CD4-positive, alpha-beta T cell (primary cell): ENCODE data around the gene PSG7. TPM values are rescaled to one million over a fixed set of nuclear protein-coding genes. Genes with fewer than 3 reads are reported as not detected.
"Not testable (repeated sequence)": the region's sequence is repeated elsewhere in the genome, so short reads cannot be mapped to it uniquely, and the experiment has no call there.

ENCODE experiments used
- ATAC-seq: fragments of 200-7000 bp; cut with Tn5 transposase; one replicate; pipeline ENCODE4 v1.10.0; 2022; ENCODE audit warnings: mild to moderate bottlenecking; ENCODE audit not compliant: poor library complexity
- CTCF ChIA-PET: fragments of 350-600 bp; sonication (Branson Sonifier 250); formaldehyde crosslinking; loops from one replicate; lab custom pipeline; 2021; ENCODE audit warnings: antibody characterized with exemption, inconsistent platforms; lab: Charles Lee
- POLR2A ChIA-PET: fragments of 350-600 bp; sonication (Branson Sonifier 250); formaldehyde crosslinking; loops from one replicate; lab custom pipeline; 2021; ENCODE audit warnings: antibody characterized with exemption, inconsistent platforms; lab: Charles Lee
- DNase-seq, 14 experiments: peaks; one replicate each; pipeline ENCODE4 v3.0.0-alpha.2; 2013 to 2020; ENCODE audit warnings: mixed read lengths in 2 of 14
- H3K27ac ChIP-seq, 2 donors: one replicate each; pipeline versions ENCODE4 v1.5.1 to v1.7.0; 2013; ENCODE audit warnings: low read length in 2 of 2, low read depth in 1 of 2, mild to moderate bottlenecking in 1 of 2
- H3K27me3 ChIP-seq, 2 experiments: 1 replicate in 1 of 2; 2 replicates in 1 of 2; pipeline versions ENCODE4 v1.6.1 to v1.7.0; 2013; ENCODE audit warnings: low read length in 2 of 2, control low read depth in 1 of 2, mild to moderate bottlenecking in 1 of 2, moderate library complexity in 1 of 2; ENCODE audit not compliant: insufficient read depth in 2 of 2, control insufficient read depth in 1 of 2
- H3K36me3 ChIP-seq: one replicate; pipeline ENCODE4 v1.6.1; 2013; ENCODE audit warnings: low read length, control low read depth; ENCODE audit not compliant: insufficient read depth
- H3K4me1 ChIP-seq: one replicate; pipeline ENCODE4 v1.6.1; 2013; ENCODE audit warnings: low read length, control low read depth; ENCODE audit not compliant: insufficient read depth
- H3K4me3 ChIP-seq: one replicate; pipeline ENCODE4 v1.5.1; 2013; ENCODE audit warnings: mild to moderate bottlenecking, low read length, moderate library complexity
- H3K9me3 ChIP-seq, 2 experiments: 1 replicate in 1 of 2; 2 replicates in 1 of 2; pipeline versions ENCODE4 v1.6.1 to v1.7.0; 2013; ENCODE audit warnings: low read length in 2 of 2, mild to moderate bottlenecking in 2 of 2, control low read depth in 1 of 2, moderate library complexity in 1 of 2; ENCODE audit not compliant: control insufficient read depth in 1 of 2, insufficient read depth in 1 of 2
- H3K27ac Mint-ChIP-seq: one replicate; pipeline ENCODE4 v1.8.0; 2020; ENCODE audit warnings: mixed read lengths
- H3K27me3 Mint-ChIP-seq: one replicate; pipeline ENCODE4 v1.8.0; 2021; ENCODE audit warnings: mixed read lengths
- H3K36me3 Mint-ChIP-seq: one replicate; pipeline ENCODE4 v1.8.0; 2021; ENCODE audit warnings: low read depth, mixed read lengths
- H3K4me1 Mint-ChIP-seq: one replicate; pipeline ENCODE4 v1.8.0; 2021; ENCODE audit warnings: low read depth, mixed read lengths
- H3K4me3 Mint-ChIP-seq: one replicate; pipeline ENCODE4 v1.8.0; 2020; ENCODE audit warnings: mild to moderate bottlenecking, mixed read lengths
- H3K9me3 Mint-ChIP-seq: one replicate; pipeline ENCODE4 v1.8.0; 2020; ENCODE audit warnings: mixed read lengths
- intact Hi-C, 2 experiments: fragments of 100-400 bp; cut with DNase I in 1 of 2; cut with micrococcal nuclease in 1 of 2; formaldehyde crosslinking; loops; one replicate each; pipeline versions ENCODE4 v1.15.1 to v1.9.0; 2023 to 2025; cut with DNase I, micrococcal nuclease
- total RNA-seq, 174 experiments: library from RNA in 2 of 174; stranded (reverse) in 2 of 174; gene quantifications; one replicate each; pipeline ENCODE4 v1.2.3 and lab custom pipeline; 2021 to 2026

Gene PSG7
- total RNA-seq, 2 experiments from 2014 or later, result not detected

- H3K9me3 Mint-ChIP-seq, POLR2A ChIA-PET, H3K4me1 Mint-ChIP-seq, CTCF ChIA-PET, intact Hi-C loops, H3K4me3 ChIP-seq, H3K4me1 ChIP-seq, DNase-seq, H3K27ac ChIP-seq, H3K27me3 ChIP-seq, H3K27me3 Mint-ChIP-seq, H3K36me3 Mint-ChIP-seq, H3K4me3 Mint-ChIP-seq, H3K36me3 ChIP-seq, H3K27ac Mint-ChIP-seq, ATAC-seq, H3K9me3 ChIP-seq: not testable (repeated sequence)
Measured at GRCh38 chr19:42916931-42917330, 20.1 kb downstream of the PSG7 start.

DNA sequence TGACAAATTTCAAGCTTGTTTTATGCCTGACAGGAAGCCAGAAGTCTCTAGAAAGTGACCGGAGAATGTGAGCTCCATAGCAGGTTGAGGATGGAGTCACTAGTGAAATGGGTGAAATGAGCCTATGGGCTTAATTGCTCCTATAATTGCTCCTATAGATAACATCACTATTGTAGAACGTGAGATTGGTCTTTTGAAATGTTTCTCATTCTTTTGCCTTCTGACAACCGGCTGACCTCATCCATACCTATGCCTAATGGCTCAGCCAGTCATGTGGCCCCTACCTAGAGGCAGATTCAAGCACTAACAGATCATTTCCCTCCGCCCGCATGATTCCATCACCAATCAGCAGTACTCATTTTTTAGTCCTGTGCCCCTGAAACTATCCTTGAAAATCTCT, 23.5 kb downstream of the PSG7 start:
- H3K27me3 Mint-ChIP-seq, H3K36me3 Mint-ChIP-seq, H3K36me3 ChIP-seq, H3K4me1 Mint-ChIP-seq, H3K27ac Mint-ChIP-seq, DNase-seq, H3K9me3 Mint-ChIP-seq, H3K4me1 ChIP-seq, ATAC-seq, intact Hi-C loops, H3K4me3 Mint-ChIP-seq, H3K4me3 ChIP-seq, H3K27ac ChIP-seq, CTCF ChIA-PET, POLR2A ChIA-PET, H3K9me3 ChIP-seq, H3K27me3 ChIP-seq: not testable (repeated sequence)

GRCh38 chr19:42912941-42913340, 24.1 kb downstream of the PSG7 start:
- H3K9me3 Mint-ChIP-seq, H3K9me3 ChIP-seq, CTCF ChIA-PET, DNase-seq, H3K27me3 ChIP-seq, H3K4me1 Mint-ChIP-seq, H3K36me3 ChIP-seq, intact Hi-C loops, H3K27ac ChIP-seq, H3K4me3 Mint-ChIP-seq, H3K4me3 ChIP-seq, H3K4me1 ChIP-seq, H3K27ac Mint-ChIP-seq, POLR2A ChIA-PET, ATAC-seq, H3K36me3 Mint-ChIP-seq: not testable (repeated sequence)
- peaks cover 13% of the 10 kb centered on the region for H3K27me3 Mint-ChIP-seq

GRCh38 chr19:42911731-42912130, 25.3 kb downstream of the PSG7 start:
- H3K36me3 Mint-ChIP-seq, ATAC-seq, H3K9me3 Mint-ChIP-seq, H3K27ac ChIP-seq, H3K4me3 Mint-ChIP-seq, POLR2A ChIA-PET, DNase-seq, CTCF ChIA-PET, intact Hi-C loops, H3K27me3 ChIP-seq, H3K9me3 ChIP-seq, H3K27ac Mint-ChIP-seq, H3K4me1 Mint-ChIP-seq, H3K4me3 ChIP-seq, H3K36me3 ChIP-seq, H3K4me1 ChIP-seq: not testable (repeated sequence)
- peaks cover 23% of the 10 kb centered on the region for H3K27me3 Mint-ChIP-seq

GRCh38 chr19:42906162-42906561, 30.8 kb downstream of the PSG7 start:
- peaks cover 45% of the 10 kb centered on the region for H3K27me3 Mint-ChIP-seq
- H3K27ac Mint-ChIP-seq, H3K36me3 Mint-ChIP-seq, DNase-seq, intact Hi-C loops, H3K27ac ChIP-seq, POLR2A ChIA-PET, H3K36me3 ChIP-seq, H3K9me3 Mint-ChIP-seq, ATAC-seq, H3K4me3 Mint-ChIP-seq, CTCF ChIA-PET, H3K4me3 ChIP-seq, H3K4me1 Mint-ChIP-seq, H3K9me3 ChIP-seq, H3K4me1 ChIP-seq, H3K27me3 ChIP-seq: not testable (repeated sequence)

DNA sequence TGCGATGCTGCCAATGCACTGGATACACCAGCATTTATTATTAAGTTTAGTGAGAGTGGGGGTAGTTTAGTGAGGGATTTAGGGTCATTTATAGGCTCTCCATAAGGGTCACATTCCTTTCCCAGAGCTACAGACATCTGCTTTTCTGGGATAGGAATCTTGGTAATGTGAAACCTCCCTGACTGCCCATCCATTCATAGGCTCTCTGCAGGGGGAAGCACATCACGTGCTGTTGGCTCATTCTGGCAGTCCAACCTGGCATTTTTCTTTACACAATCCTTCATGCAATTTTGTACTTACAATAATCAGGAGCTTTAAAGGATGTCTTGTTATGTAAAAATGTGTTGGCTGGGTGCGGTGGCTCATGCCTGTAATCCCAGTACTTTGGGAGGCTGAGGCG, 36.4 kb downstream of the PSG7 start:
- H3K27ac Mint-ChIP-seq, H3K27me3 ChIP-seq, H3K4me1 Mint-ChIP-seq, H3K4me3 ChIP-seq, H3K9me3 Mint-ChIP-seq, DNase-seq, intact Hi-C loops, H3K9me3 ChIP-seq, CTCF ChIA-PET, POLR2A ChIA-PET, H3K4me1 ChIP-seq, H3K4me3 Mint-ChIP-seq, ATAC-seq, H3K36me3 Mint-ChIP-seq, H3K36me3 ChIP-seq, H3K27ac ChIP-seq: not testable (repeated sequence)
- H3K27me3 Mint-ChIP-seq, result peaks cover 46% of the 10 kb centered on the region

DNA sequence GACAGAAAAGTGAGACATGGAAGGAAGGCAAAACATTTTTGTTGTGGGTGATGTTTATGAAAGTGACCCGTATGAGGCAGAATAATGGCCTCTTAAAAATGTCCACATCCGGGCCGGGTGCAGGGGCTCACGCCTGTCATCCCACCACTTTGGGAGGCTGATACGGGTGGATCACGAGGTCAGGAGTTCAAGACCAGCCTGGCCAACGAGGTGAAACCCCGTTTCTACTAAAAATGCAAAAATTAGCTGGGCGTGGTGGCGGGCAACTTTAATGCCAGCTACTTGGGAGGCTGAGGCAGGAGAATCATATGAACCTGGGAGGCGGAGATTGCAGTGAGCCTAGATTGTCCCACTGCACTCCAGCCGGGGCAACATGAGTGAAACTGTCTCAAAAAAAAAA, 37.3 kb downstream of the PSG7 start:
- intact Hi-C loops, H3K4me3 ChIP-seq, H3K4me1 ChIP-seq, H3K9me3 ChIP-seq, H3K9me3 Mint-ChIP-seq, H3K27ac Mint-ChIP-seq, H3K27me3 ChIP-seq, DNase-seq, POLR2A ChIA-PET, H3K4me3 Mint-ChIP-seq, ATAC-seq, H3K4me1 Mint-ChIP-seq, H3K36me3 ChIP-seq, CTCF ChIA-PET, H3K27ac ChIP-seq, H3K36me3 Mint-ChIP-seq: not testable (repeated sequence)
- H3K27me3 Mint-ChIP-seq, result peaks cover 37% of the 10 kb centered on the region
